GM12801 (cell line): ENCODE data around the gene AKT1.

Source experiments
- TF ChIP-seq, protein P1 (sequence below): IDR thresholded peaks from one replicate; pipeline ENCODE4 v1.5.1; 2011; ENCODE audit warnings: control low read depth; ENCODE audit not compliant: insufficient read length; ENCODE audit errors: extremely low read depth

The AKT1 gene

DNA sequence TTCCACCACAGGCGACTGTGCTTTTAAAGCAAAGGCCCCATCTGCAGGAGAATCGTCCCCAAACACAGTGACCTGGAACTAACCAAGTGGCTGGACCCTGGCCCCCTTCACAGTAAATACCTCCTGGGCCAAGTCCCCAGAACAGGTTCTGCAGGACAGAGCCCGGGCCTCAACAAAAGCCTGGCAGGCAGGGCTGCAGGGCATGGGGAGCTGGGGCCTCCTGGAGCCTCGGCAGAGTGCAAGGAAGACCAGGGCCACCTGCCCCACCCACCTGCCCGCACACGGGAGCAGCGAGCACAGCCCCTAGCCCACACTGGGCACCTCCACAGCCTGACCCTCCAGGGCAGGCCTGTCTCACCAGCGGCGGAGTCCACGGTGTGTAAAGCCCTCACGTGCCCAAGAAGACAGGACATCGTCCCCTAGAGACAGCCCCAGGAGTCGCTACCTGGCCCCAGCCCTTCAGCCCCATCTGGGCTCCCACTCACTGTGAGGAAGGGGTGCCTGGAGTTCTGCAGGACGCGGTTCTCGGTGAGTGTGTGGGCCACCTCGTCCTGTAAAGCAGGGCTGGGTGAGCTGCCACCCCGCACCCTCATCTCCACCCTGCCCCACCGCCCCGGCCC lies 21.0 kb downstream of the AKT1 start:
- TF ChIP-seq, protein P1, sequence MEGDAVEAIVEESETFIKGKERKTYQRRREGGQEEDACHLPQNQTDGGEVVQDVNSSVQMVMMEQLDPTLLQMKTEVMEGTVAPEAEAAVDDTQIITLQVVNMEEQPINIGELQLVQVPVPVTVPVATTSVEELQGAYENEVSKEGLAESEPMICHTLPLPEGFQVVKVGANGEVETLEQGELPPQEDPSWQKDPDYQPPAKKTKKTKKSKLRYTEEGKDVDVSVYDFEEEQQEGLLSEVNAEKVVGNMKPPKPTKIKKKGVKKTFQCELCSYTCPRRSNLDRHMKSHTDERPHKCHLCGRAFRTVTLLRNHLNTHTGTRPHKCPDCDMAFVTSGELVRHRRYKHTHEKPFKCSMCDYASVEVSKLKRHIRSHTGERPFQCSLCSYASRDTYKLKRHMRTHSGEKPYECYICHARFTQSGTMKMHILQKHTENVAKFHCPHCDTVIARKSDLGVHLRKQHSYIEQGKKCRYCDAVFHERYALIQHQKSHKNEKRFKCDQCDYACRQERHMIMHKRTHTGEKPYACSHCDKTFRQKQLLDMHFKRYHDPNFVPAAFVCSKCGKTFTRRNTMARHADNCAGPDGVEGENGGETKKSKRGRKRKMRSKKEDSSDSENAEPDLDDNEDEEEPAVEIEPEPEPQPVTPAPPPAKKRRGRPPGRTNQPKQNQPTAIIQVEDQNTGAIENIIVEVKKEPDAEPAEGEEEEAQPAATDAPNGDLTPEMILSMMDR = no peak

DNA sequence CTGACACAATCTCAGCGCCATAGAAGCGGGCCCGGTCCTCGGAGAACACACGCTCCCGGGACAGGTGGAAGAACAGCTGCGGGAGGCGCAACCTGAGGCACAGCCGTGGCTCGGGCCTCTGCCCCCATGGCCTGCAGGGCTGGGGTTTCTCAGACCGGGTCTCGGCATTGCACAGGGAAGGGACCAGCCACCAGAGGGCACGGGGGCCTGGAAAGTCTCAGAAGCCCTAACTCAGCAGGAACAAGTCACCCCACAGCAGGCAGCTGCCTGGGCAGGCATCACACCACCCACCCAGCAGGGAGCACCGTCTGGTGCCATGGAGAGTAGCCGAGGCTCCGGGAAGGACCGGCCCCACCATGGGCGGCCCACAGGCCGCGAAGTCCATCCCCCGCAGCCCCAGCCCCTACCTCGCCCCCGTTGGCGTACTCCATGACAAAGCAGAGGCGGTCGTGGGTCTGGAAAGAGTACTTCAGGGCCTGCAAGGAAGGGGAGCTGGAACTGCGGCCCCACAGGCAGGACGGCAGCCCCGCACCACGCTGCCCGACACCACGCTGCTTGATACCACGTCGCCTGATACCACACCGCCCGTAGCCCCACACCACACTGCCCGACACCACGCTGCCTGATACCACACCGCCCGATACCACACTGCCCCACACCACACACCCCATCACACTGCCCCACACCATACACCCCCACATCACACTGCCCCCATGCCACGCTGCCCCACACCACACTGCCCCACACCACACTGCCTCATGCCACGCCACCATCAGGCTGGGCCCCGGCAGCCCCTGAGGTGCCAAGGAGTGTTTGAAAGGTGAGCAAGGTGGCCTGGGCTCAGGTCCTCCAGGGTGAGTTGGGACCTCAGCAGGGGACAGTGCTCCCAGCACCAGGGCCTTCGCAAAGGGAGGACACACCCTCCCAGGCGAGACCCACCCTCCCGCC lies 21.8 kb downstream of the AKT1 start:
- TF ChIP-seq, protein P1 = no peak

DNA sequence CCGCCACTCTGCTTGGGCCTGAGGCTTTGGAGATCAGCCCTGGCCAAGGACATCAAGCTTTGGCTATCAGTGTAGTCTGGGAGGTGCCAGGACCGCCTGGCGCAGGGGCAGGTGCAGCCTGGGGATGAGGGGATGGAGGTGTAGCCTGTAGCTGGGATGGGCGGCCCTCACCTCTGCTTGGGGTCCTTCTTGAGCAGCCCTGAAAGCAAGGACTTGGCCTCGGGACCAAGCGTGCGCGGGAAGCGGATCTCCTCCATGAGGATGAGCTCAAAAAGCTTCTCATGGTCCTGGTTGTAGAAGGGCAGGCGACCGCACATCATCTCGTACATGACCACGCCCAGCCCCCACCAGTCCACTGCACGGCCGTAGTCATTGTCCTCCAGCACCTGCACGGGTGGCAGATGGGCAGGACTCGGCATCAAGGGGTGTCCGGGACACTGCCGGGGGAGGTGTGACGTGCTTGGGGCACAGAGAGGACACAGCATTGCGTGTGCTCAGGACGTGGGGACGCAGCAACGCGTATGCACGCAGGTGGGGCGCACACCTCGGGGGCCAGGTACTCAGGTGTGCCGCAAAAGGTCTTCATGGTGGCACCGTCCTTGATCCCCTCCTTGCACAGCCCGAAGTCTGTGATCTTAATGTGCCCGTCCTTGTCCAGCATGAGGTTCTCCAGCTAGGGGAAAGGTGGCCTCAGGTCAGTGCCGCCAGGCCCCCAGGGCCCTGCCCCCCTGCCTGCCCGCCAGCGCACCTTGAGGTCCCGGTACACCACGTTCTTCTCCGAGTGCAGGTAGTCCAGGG lies 22.6 kb downstream of the AKT1 start:
- TF ChIP-seq, protein P1 = no peak

DNA sequence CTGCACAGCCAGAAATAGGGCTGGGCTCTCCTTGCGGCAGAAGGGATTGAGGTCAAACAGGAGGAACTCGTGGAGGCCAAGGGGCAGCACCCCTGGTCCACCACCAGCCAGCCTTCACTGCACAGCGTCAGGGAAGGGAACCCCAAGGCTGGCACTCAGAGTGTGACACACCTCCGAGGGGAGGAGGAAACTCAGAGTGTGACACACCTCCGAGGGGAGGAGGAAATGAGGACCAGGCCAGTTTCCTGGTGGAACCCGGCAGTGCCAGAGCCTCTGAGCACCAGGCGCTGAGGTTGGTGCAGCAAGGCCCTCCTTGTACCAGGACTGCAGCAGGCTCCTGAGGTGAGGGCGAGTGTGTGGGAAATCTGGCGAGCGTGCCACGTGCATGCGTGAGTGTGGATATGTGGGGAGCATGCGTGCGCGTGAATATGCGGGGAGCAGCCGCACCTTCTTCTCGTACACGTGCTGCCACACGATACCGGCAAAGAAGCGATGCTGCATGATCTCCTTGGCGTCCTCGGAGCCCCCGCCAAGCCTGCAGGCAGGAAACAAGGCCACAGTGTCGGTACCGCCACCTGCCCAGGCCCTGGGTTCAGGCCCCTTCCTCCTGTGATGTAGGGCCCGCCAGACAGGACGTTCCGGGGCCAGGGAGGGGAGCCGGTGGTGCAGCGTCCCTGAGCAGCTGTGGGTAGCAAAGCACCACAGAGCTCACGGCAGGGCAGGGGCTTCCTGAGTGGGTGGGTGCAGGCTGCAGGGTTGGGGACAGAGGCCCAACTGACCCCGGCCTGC lies 23.4 kb downstream of the AKT1 start:
- TF ChIP-seq, protein P1 = no peak

DNA sequence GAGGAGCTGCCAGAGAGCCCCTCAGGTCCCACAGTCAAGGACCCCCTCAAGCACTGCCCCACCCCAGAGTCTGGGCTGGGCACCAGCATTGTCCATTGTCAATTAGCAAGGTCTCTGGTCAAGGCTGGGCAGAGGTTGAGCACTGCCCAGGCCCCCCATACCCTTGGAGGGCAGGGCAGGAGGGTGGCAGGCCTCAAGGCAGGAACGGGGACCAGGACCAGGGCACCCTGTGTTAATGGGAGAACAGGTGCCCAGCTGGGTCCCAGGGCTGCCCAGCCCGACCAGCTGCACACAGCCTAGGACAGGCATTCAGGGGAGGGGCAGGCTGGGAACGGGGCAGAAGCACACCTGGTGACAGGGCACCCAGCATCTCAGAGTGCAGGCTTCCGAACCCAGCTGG lies 24.2 kb downstream of the AKT1 start:
- TF ChIP-seq, protein P1 = no peak

DNA sequence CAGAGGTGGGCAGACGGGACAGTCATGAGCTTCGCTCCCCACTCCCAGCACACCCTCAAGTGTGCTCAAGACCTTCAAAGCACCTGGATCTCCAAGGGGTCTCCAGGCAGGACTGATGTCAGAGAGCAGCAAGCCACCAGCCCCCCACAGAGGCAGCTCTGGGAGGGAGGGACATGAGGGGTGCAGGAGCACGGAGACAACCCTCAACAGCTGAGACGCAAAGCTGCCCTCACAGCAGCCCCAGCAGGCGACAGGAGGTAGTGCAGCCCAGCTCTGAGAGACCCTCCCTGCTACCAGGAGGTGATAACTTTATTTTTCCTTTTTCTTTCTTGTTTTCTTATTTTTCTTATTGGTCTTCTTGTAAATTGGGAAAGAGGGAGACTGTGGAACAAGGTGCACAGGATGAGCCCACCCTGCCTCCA lies 24.7 kb downstream of the AKT1 start:
- TF ChIP-seq, protein P1 = no peak
